Measurements from ENCODE around the gene DLX5. TPM values are rescaled to one million over a fixed set of nuclear protein-coding genes. Genes with fewer than 3 reads are reported as not detected.
A peak's percentile ranks its signal among the peaks of the same experiment; 100 is the strongest.
"Not testable (repeated sequence)": the region's sequence is repeated elsewhere in the genome, so short reads cannot be mapped to it uniquely, and the experiment has no call there.

The DLX5 gene
- polyA plus RNA-seq, 1 donor (not counting 4 experiments of a cell fraction or from before 2014, with no cell fraction given), result 0.67 TPM

DNA sequence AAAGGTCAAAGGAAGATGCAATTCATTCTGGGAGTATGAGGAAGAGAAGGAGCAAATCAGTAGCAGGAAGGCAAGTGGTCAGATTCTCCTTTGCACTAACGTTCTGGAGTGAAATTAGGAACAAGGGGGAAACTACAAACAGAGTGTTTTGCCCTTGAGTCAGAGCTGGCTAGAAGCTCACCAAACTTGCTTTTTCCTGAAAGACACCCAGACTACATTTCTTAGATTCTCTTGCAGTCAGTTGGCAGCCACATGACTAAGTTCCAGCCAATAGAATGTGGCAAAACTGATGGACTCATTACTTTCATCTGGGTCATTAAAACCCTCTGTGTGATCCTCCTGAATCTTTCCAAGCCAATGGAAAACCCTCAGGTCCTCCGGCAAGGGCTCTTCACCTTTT lies 18.6 kb upstream of the DLX5 start:
- dilution Hi-C loops (cut with MboI; ENCODE audit: extremely low pct_ligation_motif_present, low sequenced_read_pairs), result loop anchor here (25.0 kb wide), 1 partner anchor 1131 kb away; no protein-coding TSS in a partner anchor
- H3K27ac ChIP-seq (ENCODE audit: control insufficient read depth, insufficient read depth, low read length), result no peak overlapping the region
- no peak overlapping the region for H2AFZ ChIP-seq (ENCODE audit: control insufficient read depth, low read length)
- H3K79me2 ChIP-seq (ENCODE audit: control insufficient read depth, insufficient read depth, low read length), result no peaks in the 10 kb centered on the region
- peaks cover 3% of the 10 kb centered on the region for H3K4me1 ChIP-seq (ENCODE audit: control insufficient read depth, extremely low read depth, insufficient read depth, low read length)
- peaks cover 5% of the 10 kb centered on the region for H3K27me3 ChIP-seq (ENCODE audit: control insufficient read depth, extremely low read depth, insufficient read depth, low read length)
- TF ChIP-seq EZH2 (IDR thresholded peaks at IDR 0.05; ENCODE audit: low read length), result no peak
- TF ChIP-seq, protein P1, sequence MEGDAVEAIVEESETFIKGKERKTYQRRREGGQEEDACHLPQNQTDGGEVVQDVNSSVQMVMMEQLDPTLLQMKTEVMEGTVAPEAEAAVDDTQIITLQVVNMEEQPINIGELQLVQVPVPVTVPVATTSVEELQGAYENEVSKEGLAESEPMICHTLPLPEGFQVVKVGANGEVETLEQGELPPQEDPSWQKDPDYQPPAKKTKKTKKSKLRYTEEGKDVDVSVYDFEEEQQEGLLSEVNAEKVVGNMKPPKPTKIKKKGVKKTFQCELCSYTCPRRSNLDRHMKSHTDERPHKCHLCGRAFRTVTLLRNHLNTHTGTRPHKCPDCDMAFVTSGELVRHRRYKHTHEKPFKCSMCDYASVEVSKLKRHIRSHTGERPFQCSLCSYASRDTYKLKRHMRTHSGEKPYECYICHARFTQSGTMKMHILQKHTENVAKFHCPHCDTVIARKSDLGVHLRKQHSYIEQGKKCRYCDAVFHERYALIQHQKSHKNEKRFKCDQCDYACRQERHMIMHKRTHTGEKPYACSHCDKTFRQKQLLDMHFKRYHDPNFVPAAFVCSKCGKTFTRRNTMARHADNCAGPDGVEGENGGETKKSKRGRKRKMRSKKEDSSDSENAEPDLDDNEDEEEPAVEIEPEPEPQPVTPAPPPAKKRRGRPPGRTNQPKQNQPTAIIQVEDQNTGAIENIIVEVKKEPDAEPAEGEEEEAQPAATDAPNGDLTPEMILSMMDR (optimal IDR thresholded peaks at IDR 0.05 in 1 of 3, IDR thresholded peaks at IDR 0.05 in 1 of 3, conservative IDR thresholded peaks at IDR 0.05 in 1 of 3; ENCODE audit: extremely low read depth in 1 of 3, insufficient read depth in 2 of 3, low read length in 3 of 3), result no peak
- H4K20me1 ChIP-seq (ENCODE audit: control insufficient read depth, extremely low read depth, insufficient read depth, low read length), result no peaks in the 10 kb centered on the region
- no peak overlapping the region for H3K4me2 ChIP-seq (ENCODE audit: control insufficient read depth, extremely low read depth, insufficient read depth, low read depth, low read length)
- no peaks in the 10 kb centered on the region for H3K36me3 ChIP-seq (ENCODE audit: control insufficient read depth in 2 of 2, extremely low read depth in 1 of 2, insufficient read depth in 2 of 2, low read length in 2 of 2)
- H3K9ac ChIP-seq (ENCODE audit: control insufficient read depth, extremely low read depth, insufficient read depth, low read length), result no peak overlapping the region
- peak; percentile 55 for FAIRE-seq
- H3K9me3 ChIP-seq (ENCODE audit: control insufficient read depth, low read depth, low read length), result no peaks in the 10 kb centered on the region
- no peaks in the 10 kb centered on the region for H3K9me1 ChIP-seq (ENCODE audit: control insufficient read depth, extremely low read depth, insufficient read depth, low read length)
- no peak for DNase-seq (ENCODE audit: low read depth, low spot score)
- no peak overlapping the region for H3K4me3 ChIP-seq (ENCODE audit: control insufficient read depth in 2 of 3, extremely low read depth in 1 of 3, insufficient read depth in 2 of 3, low read depth in 1 of 3, low read length in 3 of 3)

DNA sequence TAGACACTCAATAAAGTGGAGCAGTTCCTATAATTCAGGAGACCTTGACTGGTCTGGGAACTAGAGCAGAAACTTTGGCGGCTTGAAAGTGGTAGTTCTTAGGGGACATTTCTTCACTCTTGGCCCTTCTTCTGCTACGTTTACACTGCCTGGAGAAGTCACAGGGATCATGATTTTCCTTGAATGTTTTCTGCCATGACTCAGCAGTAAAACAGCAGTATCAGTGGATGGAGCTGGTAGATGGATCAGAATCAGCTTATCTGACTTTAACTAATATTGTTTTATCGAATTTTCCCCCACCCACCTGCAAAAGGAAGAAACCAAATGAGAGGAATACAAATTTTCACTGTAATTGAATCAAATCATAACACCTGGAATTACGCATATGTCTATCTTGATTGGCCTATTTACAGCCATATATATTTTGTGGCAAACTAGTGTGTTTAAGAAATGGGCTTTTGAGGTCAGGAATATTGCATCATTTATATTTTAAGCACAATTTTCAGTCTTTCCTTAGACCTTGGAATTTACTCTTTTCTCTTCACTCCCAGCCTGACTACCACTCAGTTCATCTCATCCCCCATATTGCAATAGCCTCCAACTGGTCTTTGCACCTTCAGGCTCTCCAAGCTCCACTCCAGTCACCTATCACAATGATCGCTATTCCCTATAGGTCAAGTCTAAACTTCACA lies 14.9 kb upstream of the DLX5 start:
- no peak for DNase-seq (ENCODE audit: low read depth, low spot score)
- Histone ChIP-seq H3K4me1 (ENCODE audit: control insufficient read depth, extremely low read depth, insufficient read depth, low read length) (peaks cover 3% of the 10 kb centered on the region), H3K27me3 (ENCODE audit: control insufficient read depth, extremely low read depth, insufficient read depth, low read length) (peaks cover 5% of the 10 kb centered on the region), H3K79me2 (ENCODE audit: control insufficient read depth, insufficient read depth, low read length) (no peaks in the 10 kb centered on the region), H3K9me3 (ENCODE audit: control insufficient read depth, low read depth, low read length) (no peaks in the 10 kb centered on the region), H3K4me3 (ENCODE audit: control insufficient read depth in 2 of 3, extremely low read depth in 1 of 3, insufficient read depth in 2 of 3, low read depth in 1 of 3, low read length in 3 of 3) (no peak overlapping the region), H3K27ac (ENCODE audit: control insufficient read depth, insufficient read depth, low read length) (no peak overlapping the region), H3K9ac (ENCODE audit: control insufficient read depth, extremely low read depth, insufficient read depth, low read length) (no peak overlapping the region), H3K36me3 (ENCODE audit: control insufficient read depth in 2 of 2, extremely low read depth in 1 of 2, insufficient read depth in 2 of 2, low read length in 2 of 2) (no peaks in the 10 kb centered on the region), H2AFZ (ENCODE audit: control insufficient read depth, low read length) (no peak overlapping the region), H3K4me2 (ENCODE audit: control insufficient read depth, extremely low read depth, insufficient read depth, low read depth, low read length) (no peak overlapping the region), H4K20me1 (ENCODE audit: control insufficient read depth, extremely low read depth, insufficient read depth, low read length) (no peaks in the 10 kb centered on the region), H3K9me1 (ENCODE audit: control insufficient read depth, extremely low read depth, insufficient read depth, low read length) (no peaks in the 10 kb centered on the region)
- FAIRE-seq, result no peak
- dilution Hi-C loops (cut with MboI; ENCODE audit: extremely low pct_ligation_motif_present, low sequenced_read_pairs), result loop anchor here (25.0 kb wide), 1 partner anchor 1127 kb away; no protein-coding TSS in a partner anchor
- TF ChIP-seq EZH2 (IDR thresholded peaks at IDR 0.05; ENCODE audit: low read length), result no peak
- TF ChIP-seq, protein P1 (optimal IDR thresholded peaks at IDR 0.05 in 1 of 3, IDR thresholded peaks at IDR 0.05 in 1 of 3, conservative IDR thresholded peaks at IDR 0.05 in 1 of 3; ENCODE audit: extremely low read depth in 1 of 3, insufficient read depth in 2 of 3, low read length in 3 of 3), result no peak

DNA sequence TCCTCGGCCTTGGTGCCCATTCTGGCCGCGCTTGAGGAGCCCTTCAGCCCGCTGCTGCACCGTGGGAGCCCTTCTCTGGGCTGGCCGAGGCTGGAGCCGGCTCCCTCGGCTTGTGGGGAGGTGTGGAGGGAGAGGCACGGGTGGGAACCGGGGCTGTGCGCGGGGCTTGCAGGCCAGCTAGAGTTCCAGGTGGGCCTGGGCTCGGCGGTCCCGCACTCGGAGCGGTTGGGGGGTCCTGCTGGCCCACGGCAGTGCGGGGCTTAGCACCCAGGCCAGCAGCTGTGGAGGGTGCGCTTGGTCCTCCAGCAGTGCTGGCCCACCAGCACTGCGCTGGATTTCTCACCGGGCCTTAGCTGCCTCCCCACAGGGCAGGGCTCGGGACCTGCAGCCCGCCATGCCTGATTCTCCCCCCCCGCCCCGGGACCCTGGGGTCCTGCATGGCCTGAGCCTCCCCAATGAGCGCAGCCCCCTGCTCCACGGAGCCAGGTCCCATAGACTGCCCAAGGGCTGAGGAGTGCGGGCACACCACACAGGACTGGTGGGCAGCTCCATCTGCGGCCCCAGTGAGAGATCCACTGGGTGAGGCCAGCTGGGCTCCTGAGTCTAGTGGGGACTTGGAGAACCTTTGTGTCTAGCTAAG lies 9.7 kb upstream of the DLX5 start:
- not testable (repeated sequence) for H3K27ac ChIP-seq (ENCODE audit: control insufficient read depth, insufficient read depth, low read length); H3K4me2 ChIP-seq (ENCODE audit: control insufficient read depth, extremely low read depth, insufficient read depth, low read depth, low read length); DNase-seq (ENCODE audit: low read depth, low spot score); H3K4me3 ChIP-seq (ENCODE audit: control insufficient read depth in 2 of 3, extremely low read depth in 1 of 3, insufficient read depth in 2 of 3, low read depth in 1 of 3, low read length in 3 of 3); H2AFZ ChIP-seq (ENCODE audit: control insufficient read depth, low read length); H3K36me3 ChIP-seq (ENCODE audit: control insufficient read depth in 2 of 2, extremely low read depth in 1 of 2, insufficient read depth in 2 of 2, low read length in 2 of 2); H4K20me1 ChIP-seq (ENCODE audit: control insufficient read depth, extremely low read depth, insufficient read depth, low read length); FAIRE-seq; H3K9me3 ChIP-seq (ENCODE audit: control insufficient read depth, low read depth, low read length); H3K9me1 ChIP-seq (ENCODE audit: control insufficient read depth, extremely low read depth, insufficient read depth, low read length); H3K9ac ChIP-seq (ENCODE audit: control insufficient read depth, extremely low read depth, insufficient read depth, low read length); H3K4me1 ChIP-seq (ENCODE audit: control insufficient read depth, extremely low read depth, insufficient read depth, low read length); H3K27me3 ChIP-seq (ENCODE audit: control insufficient read depth, extremely low read depth, insufficient read depth, low read length); H3K79me2 ChIP-seq (ENCODE audit: control insufficient read depth, insufficient read depth, low read length)
- dilution Hi-C loops (cut with MboI; ENCODE audit: extremely low pct_ligation_motif_present, low sequenced_read_pairs), result loop anchor here (25.0 kb wide), 1 partner anchor 1122 kb away; no protein-coding TSS in a partner anchor

Data from keratinocyte (primary cell).